ENCODE measurements around the gene MBNL1.
"Not testable (repeated sequence)": the region's sequence is repeated elsewhere in the genome, so short reads cannot be mapped to it uniquely, and the experiment has no call there.

MBNL1 gene

DNA sequence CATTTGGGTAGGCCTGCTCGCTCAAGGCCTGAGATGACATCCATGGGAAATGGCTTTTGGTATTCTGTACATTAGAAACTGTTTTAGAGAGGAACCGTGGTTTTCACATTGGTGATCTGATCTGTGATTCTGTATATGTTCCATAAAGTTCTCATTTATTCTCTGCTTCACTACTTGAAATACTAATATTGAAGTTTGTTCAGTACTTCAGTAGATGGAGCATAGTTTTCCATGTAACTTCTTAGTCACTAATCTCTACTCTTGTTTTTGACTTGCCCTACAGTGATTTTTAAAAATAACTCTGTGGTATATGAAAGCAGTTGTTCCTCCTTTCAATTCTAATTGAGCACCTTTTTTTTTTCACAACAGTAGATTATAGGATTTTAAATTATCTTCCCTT lies 66.5 kb downstream of the MBNL1 start (continued):
- TF ChIP-seq, protein P1, sequence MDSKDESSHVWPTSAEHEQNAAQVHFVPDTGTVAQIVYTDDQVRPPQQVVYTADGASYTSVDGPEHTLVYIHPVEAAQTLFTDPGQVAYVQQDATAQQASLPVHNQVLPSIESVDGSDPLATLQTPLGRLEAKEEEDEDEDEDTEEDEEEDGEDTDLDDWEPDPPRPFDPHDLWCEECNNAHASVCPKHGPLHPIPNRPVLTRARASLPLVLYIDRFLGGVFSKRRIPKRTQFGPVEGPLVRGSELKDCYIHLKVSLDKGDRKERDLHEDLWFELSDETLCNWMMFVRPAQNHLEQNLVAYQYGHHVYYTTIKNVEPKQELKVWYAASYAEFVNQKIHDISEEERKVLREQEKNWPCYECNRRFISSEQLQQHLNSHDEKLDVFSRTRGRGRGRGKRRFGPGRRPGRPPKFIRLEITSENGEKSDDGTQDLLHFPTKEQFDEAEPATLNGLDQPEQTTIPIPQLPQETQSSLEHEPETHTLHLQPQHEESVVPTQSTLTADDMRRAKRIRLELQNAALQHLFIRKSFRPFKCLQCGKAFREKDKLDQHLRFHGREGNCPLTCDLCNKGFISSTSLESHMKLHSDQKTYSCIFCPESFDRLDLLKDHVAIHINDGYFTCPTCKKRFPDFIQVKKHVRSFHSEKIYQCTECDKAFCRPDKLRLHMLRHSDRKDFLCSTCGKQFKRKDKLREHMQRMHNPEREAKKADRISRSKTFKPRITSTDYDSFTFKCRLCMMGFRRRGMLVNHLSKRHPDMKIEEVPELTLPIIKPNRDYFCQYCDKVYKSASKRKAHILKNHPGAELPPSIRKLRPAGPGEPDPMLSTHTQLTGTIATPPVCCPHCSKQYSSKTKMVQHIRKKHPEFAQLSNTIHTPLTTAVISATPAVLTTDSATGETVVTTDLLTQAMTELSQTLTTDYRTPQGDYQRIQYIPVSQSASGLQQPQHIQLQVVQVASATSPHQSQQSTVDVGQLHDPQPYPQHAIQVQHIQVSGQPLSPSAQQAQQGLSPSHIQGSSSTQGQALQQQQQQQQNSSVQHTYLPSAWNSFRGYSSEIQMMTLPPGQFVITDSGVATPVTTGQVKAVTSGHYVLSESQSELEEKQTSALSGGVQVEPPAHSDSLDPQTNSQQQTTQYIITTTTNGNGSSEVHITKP (tag by site-specific recombination; IDR thresholded peaks at IDR 0.05), result no peak

DNA sequence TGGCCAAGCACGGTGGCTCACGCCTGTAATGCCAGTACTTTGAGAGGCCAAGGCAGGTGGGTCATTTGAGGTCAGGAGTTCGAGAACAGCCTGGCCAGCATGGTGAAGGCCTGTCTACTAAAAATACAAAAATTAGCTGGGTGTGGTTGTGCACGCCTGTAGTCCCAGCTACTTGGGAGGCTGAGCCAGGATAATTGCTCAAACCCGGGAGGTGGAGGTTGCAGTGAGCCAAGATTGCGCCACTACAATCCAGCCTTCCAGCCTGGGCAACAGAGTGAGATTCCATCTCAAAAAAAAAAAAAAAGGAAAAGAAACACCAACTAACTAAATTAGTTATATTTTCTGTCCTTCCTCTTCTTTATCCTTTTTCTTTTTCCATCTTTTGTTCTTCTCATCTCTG lies 68.6 kb downstream of the MBNL1 start:
- POLR2A ChIA-PET, result interaction anchor here (1.0 kb wide), 1 partner anchor 35 kb away, joined by 3 read pairs; no protein-coding TSS in a partner anchor
- H3K36me3 ChIP-seq (ENCODE audit: control insufficient read depth in 2 of 2, insufficient read depth in 1 of 2, low read length in 2 of 2); H3K9me3 ChIP-seq (ENCODE audit: control insufficient read depth, insufficient read depth, low read depth, low read length); H3K27ac ChIP-seq (ENCODE audit: extremely low read depth, low read depth, low read length); H3K4me3 ChIP-seq (ENCODE audit: low read depth, low read length); CTCF ChIA-PET; H3K4me1 ChIP-seq (ENCODE audit: control insufficient read depth, insufficient read depth, low read length): not testable (repeated sequence)

DNA sequence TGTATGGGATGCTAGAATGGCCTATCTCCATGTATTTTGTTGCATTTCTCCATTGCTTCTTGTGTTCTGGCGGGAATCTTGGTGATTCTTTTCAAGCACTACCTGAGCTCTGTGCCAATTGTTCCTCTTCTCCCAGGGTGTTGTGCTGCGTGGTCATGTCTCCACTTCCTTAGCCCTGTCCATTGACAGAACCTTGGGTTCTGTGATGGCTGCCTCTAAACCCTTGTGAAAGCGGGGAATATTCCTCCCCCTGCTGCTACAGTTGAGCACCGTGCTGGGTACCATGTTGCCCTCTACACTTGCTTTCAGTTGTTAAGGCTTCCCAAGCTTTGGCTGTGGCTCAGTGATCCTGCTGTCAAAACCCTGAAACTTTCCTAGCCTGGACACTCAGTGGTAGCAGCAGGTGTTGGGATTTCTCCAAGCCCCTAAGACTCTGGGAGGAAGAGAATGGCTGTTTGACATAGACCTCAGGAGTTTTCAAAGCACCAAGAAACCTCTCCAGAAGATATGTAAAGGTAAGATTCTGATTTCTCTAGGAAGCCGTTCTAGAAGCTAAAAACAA lies 69.5 kb downstream of the MBNL1 start:
- Histone ChIP-seq H3K4me1 (ENCODE audit: control insufficient read depth, insufficient read depth, low read length) (no peaks in the 10 kb centered on the region), H3K36me3 (ENCODE audit: control insufficient read depth in 2 of 2, insufficient read depth in 1 of 2, low read length in 2 of 2) (peaks cover 0 to 12% of the 10 kb centered on the region in 2 experiments; a peak in 1 of 3 replicates), H3K9me3 (ENCODE audit: control insufficient read depth, insufficient read depth, low read depth, low read length) (no peaks in the 10 kb centered on the region), H3K4me3 (ENCODE audit: low read depth, low read length) (no peak overlapping the region), H3K27ac (ENCODE audit: extremely low read depth, low read depth, low read length) (no peak overlapping the region)
- ChIA-PET CTCF (interaction anchor here (0.7 kb wide), 1 partner anchor 17 kb away, joined by 3 read pairs; no protein-coding TSS in a partner anchor), POLR2A (no interaction called here)
- TF ChIP-seq, protein P2, sequence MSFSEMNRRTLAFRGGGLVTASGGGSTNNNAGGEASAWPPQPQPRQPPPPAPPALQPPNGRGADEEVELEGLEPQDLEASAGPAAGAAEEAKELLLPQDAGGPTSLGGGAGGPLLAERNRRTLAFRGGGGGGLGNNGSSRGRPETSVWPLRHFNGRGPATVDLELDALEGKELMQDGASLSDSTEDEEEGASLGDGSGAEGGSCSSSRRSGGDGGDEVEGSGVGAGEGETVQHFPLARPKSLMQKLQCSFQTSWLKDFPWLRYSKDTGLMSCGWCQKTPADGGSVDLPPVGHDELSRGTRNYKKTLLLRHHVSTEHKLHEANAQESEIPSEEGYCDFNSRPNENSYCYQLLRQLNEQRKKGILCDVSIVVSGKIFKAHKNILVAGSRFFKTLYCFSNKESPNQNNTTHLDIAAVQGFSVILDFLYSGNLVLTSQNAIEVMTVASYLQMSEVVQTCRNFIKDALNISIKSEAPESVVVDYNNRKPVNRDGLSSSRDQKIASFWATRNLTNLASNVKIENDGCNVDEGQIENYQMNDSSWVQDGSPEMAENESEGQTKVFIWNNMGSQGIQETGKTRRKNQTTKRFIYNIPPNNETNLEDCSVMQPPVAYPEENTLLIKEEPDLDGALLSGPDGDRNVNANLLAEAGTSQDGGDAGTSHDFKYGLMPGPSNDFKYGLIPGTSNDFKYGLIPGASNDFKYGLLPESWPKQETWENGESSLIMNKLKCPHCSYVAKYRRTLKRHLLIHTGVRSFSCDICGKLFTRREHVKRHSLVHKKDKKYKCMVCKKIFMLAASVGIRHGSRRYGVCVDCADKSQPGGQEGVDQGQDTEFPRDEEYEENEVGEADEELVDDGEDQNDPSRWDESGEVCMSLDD (tag by site-specific recombination; IDR thresholded peaks at IDR 0.05), result no peak
- TF ChIP-seq ZNF561 (tag by site-specific recombination; IDR thresholded peaks at IDR 0.05; ENCODE audit: borderline replicate concordance) (no peak), ZNF626 (tag by site-specific recombination; IDR thresholded peaks at IDR 0.05) (no peak), ZNF530 (tag by site-specific recombination; IDR thresholded peaks at IDR 0.05; ENCODE audit: low read depth) (no peak), ZNF473 (tag by site-specific recombination; IDR thresholded peaks at IDR 0.05) (no peak), ZNF223 (tag by site-specific recombination; IDR thresholded peaks at IDR 0.05) (no peak)
- TF ChIP-seq, protein P3, sequence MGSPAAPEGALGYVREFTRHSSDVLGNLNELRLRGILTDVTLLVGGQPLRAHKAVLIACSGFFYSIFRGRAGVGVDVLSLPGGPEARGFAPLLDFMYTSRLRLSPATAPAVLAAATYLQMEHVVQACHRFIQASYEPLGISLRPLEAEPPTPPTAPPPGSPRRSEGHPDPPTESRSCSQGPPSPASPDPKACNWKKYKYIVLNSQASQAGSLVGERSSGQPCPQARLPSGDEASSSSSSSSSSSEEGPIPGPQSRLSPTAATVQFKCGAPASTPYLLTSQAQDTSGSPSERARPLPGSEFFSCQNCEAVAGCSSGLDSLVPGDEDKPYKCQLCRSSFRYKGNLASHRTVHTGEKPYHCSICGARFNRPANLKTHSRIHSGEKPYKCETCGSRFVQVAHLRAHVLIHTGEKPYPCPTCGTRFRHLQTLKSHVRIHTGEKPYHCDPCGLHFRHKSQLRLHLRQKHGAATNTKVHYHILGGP (tag by site-specific recombination; IDR thresholded peaks at IDR 0.05), result no peak
- TF ChIP-seq, protein P4, sequence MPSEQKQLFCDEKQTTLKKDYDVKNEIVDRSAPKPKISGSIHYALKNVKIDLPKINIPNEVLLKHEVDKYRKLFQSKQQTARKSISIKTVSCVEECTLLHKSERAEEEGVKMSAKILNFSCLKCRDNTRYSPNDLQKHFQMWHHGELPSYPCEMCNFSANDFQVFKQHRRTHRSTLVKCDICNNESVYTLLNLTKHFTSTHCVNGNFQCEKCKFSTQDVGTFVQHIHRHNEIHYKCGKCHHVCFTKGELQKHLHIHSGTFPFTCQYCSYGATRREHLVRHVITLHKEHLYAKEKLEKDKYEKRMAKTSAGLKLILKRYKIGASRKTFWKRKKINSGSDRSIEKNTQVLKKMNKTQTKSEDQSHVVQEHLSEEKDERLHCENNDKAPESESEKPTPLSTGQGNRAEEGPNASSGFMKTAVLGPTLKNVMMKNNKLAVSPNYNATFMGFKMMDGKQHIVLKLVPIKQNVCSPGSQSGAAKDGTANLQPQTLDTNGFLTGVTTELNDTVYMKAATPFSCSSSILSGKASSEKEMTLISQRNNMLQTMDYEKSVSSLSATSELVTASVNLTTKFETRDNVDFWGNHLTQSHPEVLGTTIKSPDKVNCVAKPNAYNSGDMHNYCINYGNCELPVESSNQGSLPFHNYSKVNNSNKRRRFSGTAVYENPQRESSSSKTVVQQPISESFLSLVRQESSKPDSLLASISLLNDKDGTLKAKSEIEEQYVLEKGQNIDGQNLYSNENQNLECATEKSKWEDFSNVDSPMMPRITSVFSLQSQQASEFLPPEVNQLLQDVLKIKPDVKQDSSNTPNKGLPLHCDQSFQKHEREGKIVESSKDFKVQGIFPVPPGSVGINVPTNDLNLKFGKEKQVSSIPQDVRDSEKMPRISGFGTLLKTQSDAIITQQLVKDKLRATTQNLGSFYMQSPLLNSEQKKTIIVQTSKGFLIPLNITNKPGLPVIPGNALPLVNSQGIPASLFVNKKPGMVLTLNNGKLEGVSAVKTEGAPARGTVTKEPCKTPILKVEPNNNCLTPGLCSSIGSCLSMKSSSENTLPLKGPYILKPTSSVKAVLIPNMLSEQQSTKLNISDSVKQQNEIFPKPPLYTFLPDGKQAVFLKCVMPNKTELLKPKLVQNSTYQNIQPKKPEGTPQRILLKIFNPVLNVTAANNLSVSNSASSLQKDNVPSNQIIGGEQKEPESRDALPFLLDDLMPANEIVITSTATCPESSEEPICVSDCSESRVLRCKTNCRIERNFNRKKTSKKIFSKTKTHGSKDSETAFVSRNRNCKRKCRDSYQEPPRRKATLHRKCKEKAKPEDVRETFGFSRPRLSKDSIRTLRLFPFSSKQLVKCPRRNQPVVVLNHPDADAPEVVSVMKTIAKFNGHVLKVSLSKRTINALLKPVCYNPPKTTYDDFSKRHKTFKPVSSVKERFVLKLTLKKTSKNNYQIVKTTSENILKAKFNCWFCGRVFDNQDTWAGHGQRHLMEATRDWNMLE (tag by site-specific recombination; conservative IDR thresholded peaks at IDR 0.05; ENCODE audit: low read depth), result no peak
- TF ChIP-seq, protein P5, sequence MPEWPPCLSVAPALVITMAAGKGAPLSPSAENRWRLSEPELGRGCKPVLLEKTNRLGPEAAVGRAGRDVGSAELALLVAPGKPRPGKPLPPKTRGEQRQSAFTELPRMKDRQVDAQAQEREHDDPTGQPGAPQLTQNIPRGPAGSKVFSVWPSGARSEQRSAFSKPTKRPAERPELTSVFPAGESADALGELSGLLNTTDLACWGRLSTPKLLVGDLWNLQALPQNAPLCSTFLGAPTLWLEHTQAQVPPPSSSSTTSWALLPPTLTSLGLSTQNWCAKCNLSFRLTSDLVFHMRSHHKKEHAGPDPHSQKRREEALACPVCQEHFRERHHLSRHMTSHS (tag by site-specific recombination; IDR thresholded peaks at IDR 0.05), result no peak
- TF ChIP-seq, protein P6, sequence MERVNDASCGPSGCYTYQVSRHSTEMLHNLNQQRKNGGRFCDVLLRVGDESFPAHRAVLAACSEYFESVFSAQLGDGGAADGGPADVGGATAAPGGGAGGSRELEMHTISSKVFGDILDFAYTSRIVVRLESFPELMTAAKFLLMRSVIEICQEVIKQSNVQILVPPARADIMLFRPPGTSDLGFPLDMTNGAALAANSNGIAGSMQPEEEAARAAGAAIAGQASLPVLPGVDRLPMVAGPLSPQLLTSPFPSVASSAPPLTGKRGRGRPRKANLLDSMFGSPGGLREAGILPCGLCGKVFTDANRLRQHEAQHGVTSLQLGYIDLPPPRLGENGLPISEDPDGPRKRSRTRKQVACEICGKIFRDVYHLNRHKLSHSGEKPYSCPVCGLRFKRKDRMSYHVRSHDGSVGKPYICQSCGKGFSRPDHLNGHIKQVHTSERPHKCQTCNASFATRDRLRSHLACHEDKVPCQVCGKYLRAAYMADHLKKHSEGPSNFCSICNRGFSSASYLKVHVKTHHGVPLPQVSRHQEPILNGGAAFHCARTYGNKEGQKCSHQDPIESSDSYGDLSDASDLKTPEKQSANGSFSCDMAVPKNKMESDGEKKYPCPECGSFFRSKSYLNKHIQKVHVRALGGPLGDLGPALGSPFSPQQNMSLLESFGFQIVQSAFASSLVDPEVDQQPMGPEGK (tag by site-specific recombination; IDR thresholded peaks at IDR 0.05), result no peak

Measured in HEK293 (cell line).